GM23338 (cell line): ENCODE results near the gene IKZF1.

ENCODE experiments used
- CTCF ChIP-seq, 2 experiments: fragments of 200-600 bp in 1 of 2; sonication (generic) in 1 of 2; conservative IDR thresholded peaks; 2 replicates each; pipeline versions ENCODE4 v1.5.1 to v1.6.1; 2016 to 2017; ENCODE audit warnings: antibody characterized with exemption in 2 of 2, low read depth in 2 of 2, mild to moderate bottlenecking in 2 of 2, moderate library complexity in 1 of 2
- EZH2 ChIP-seq: fragments of 200-600 bp; sonication (generic); IDR thresholded peaks from one replicate; pipeline ENCODE4 v1.8.0; 2017; ENCODE audit warnings: antibody characterized with exemption, mild to moderate bottlenecking, low read depth; ENCODE audit not compliant: unreplicated experiment
- EZH2phosphoT487 ChIP-seq: fragments of 200-600 bp; sonication (generic); IDR thresholded peaks from one replicate; pipeline ENCODE4 v1.8.1; 2018; ENCODE audit warnings: antibody characterized with exemption; ENCODE audit not compliant: unreplicated experiment
- JUNB ChIP-seq: IDR thresholded peaks from one replicate; pipeline ENCODE4 v1.6.1; 2016; ENCODE audit warnings: antibody characterized with exemption; ENCODE audit not compliant: unreplicated experiment
- POLR2AphosphoS5 ChIP-seq: IDR thresholded peaks from 2 replicates; pipeline ENCODE4 v1.6.1; 2016; ENCODE audit warnings: antibody characterized with exemption, low read depth
- REST ChIP-seq: IDR thresholded peaks from one replicate; pipeline ENCODE4 v1.6.1; 2018; ENCODE audit warnings: antibody characterized with exemption; ENCODE audit not compliant: unreplicated experiment
- ZNF331 ChIP-seq: fragments of 250-450 bp; sonication (Bioruptor Pico); IDR thresholded peaks from 2 replicates; pipeline ENCODE4 v1.5.0; 2020; ENCODE audit warnings: low read depth, mild to moderate bottlenecking, moderate library complexity

- TF ChIP-seq CTCF (conservative IDR thresholded peaks at IDR 0.05; ENCODE audit: low read depth in 2 of 2), result no peak
- TF ChIP-seq REST, result no peak
- TF ChIP-seq POLR2AphosphoS5, result no peak
- TF ChIP-seq EZH2, result no peak
- no peak for TF ChIP-seq ZNF331 (CRISPR knock-in tag)
- TF ChIP-seq EZH2phosphoT487, result no peak
- TF ChIP-seq JUNB, result no peak
Measured at GRCh38 chr7:50349963-50350944, 45.7 kb downstream of the IKZF1 start.
